ENCODE results near the gene KMT2B. TPM values are rescaled to one million over a fixed set of nuclear protein-coding genes. Genes with fewer than 3 reads are reported as not detected.
"Not testable (repeated sequence)": the region's sequence is repeated elsewhere in the genome, so short reads cannot be mapped to it uniquely, and the experiment has no call there.

The KMT2B gene
- total and polyA plus RNA-seq, 5 experiments from 2014 or later: 0.60 to 79.2 (median 2.8) TPM

DNA sequence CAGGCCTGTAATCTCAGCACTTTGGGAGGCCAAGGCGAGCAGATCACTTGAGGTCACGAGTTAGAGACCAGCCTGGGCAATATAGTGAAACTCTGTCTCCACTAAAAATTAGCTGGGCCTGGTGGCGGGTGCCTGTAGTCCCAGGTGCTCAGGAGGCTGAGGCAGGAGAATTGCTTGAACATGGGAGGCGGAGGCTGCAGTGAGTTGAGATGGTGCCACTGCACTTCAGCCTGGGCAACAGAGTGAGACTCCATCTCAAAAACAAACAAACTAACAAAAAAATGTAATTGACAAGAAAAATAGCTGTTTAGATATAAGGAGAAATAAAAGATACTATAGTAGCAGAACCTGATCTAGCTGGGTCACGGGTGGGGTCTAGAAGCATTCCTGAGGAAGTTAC, 54.6 kb downstream of the KMT2B start:
- not testable (repeated sequence) for H3K27ac Mint-ChIP-seq, H3K36me3 Mint-ChIP-seq, H3K9me3 Mint-ChIP-seq, ATAC-seq, H3K27me3 Mint-ChIP-seq, H3K4me3 Mint-ChIP-seq, DNase-seq
- H3K4me1 Mint-ChIP-seq: peaks cover 11 to 23% (median 20%) of the 10 kb centered on the region in 4 donors
- POLR2A ChIA-PET: interaction anchor here (2.1 kb wide), 1 partner anchor 27 kb away, joined by 5 read pairs; the partner anchor contains the start of genes PSENEN and U2AF1L4

DNA sequence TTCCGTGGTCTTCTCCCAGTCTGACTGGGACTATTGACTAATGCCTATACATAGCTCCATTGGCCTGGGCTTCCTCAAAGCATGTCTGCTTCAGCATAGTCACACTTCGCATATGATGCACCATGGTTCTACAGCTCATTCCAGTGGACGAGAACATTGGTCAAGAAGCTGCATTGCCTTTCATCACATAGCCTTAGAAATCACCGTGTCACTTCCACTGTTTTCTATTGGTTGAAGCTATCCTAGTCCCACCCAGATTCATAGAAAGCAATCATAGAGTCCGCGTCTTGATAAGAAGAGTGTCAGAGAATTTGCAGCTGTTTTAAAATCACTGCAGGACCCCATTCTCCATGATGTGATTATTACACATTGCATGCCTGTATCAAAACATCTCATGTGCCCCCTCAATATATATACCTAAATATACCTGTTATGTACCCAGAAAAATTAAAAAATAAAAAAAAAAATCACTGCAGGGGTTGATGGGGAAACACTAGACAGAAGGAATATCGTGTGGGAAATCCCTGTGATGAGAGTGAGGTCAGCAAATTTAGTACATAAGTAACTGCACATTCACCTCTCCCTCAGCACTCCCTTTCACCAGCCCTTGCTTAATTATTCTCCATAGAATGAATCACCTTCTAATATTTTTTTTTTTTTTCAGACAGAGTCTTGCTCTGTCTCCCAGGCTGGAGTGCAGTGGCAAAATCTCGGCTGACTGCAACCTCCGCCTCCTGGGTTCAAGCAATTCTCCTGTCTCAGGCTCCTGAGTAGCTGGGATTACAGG, 55.4 kb downstream of the KMT2B start:
- POLR2A ChIA-PET: interaction anchor here (2.1 kb wide), 1 partner anchor 28 kb away, joined by 5 read pairs; the partner anchor contains the start of genes PSENEN and U2AF1L4
- Mint-ChIP-seq H3K27me3 (no peaks in the 10 kb centered on the region), H3K4me3 (no peak overlapping the region), H3K9me3 (no peaks in the 10 kb centered on the region), H3K36me3 (peaks cover 0 to 8% (median 3%) of the 10 kb centered on the region in 3 donors), H3K27ac (peak overlapping the region in 1 of 10 donors; percentile 66), H3K4me1 (peaks cover 11 to 23% (median 20%) of the 10 kb centered on the region in 4 donors)
- DNase-seq: no peak
- no peak for ATAC-seq

DNA sequence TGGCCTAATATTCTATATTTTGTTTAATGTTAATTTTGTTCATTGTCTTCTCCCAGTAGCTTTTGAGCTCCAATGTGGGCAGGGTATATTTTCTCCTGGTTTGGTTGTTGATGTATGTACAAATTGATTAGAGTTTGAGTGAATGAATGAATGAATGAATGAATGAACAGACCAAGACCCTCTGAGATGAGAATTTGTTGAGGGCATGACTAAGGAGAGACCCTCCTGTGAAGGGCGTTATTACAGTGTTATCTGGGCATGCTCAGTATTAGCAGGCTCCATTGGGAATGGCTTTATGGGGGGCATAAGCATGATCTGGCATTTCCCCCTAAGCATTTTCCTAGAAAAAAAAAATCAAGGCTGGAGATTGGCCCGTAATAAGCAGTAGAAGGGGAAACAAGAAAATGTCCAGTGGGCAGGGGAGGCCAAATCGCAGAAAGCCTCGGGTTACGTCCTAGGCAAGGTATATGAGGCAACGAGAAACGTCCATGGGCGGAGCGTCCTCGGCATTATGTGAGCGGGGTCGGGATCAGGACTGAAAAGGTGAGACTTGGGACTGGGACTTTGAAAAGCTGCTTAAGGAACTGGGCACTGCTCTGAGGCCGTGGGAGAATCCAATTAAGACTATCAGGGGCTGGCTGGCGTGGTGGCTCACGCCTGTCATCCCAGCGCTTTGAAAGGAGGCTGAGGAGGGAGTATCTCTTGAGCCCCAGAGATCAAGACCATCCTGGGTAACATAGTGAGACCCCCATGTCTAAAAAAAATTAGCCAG, 56.7 kb downstream of the KMT2B start:
- H3K27ac Mint-ChIP-seq: peak overlapping the region in 4 of 10 donors; percentile 65 to 80 (median 74)
- peaks cover 0 to 3% (median 2%) of the 10 kb centered on the region in 3 donors for H3K36me3 Mint-ChIP-seq
- peak overlapping the region; percentile 74 to 90 (median 87) for H3K4me3 Mint-ChIP-seq
- no peak for DNase-seq
- no peaks in the 10 kb centered on the region for H3K27me3 Mint-ChIP-seq
- no peak for ATAC-seq
- no peaks in the 10 kb centered on the region for H3K9me3 Mint-ChIP-seq
- POLR2A ChIA-PET: no interaction called here
- H3K4me1 Mint-ChIP-seq: peaks cover 6 to 23% (median 18%) of the 10 kb centered on the region in 4 donors

DNA sequence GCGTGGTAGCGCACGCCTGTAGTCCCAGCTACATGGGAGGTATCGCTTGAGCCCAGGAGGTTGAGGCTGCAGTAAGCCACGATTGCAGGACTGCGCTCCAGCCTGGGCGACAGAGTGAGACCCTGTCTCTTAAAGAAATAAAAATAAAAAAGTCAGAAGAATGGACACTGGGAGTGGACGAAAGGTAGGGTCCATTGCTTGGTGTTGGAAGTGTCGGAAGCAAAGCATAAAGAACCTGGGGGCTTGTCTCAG, 57.2 kb downstream of the KMT2B start:
- H3K27ac Mint-ChIP-seq: peak overlapping the region in 7 of 10 donors; percentile 10 to 75 (median 65)
- H3K36me3 Mint-ChIP-seq: peaks cover 0 to 2% (median 0%) of the 10 kb centered on the region in 3 donors
- no peak for ATAC-seq
- H3K4me3 Mint-ChIP-seq: peak overlapping the region; percentile 74 to 90 (median 87)
- POLR2A ChIA-PET: no interaction called here
- no peak for DNase-seq
- H3K4me1 Mint-ChIP-seq: peaks cover 8 to 23% (median 18%) of the 10 kb centered on the region in 4 donors
- no peaks in the 10 kb centered on the region for H3K27me3 Mint-ChIP-seq
- no peaks in the 10 kb centered on the region for H3K9me3 Mint-ChIP-seq

DNA sequence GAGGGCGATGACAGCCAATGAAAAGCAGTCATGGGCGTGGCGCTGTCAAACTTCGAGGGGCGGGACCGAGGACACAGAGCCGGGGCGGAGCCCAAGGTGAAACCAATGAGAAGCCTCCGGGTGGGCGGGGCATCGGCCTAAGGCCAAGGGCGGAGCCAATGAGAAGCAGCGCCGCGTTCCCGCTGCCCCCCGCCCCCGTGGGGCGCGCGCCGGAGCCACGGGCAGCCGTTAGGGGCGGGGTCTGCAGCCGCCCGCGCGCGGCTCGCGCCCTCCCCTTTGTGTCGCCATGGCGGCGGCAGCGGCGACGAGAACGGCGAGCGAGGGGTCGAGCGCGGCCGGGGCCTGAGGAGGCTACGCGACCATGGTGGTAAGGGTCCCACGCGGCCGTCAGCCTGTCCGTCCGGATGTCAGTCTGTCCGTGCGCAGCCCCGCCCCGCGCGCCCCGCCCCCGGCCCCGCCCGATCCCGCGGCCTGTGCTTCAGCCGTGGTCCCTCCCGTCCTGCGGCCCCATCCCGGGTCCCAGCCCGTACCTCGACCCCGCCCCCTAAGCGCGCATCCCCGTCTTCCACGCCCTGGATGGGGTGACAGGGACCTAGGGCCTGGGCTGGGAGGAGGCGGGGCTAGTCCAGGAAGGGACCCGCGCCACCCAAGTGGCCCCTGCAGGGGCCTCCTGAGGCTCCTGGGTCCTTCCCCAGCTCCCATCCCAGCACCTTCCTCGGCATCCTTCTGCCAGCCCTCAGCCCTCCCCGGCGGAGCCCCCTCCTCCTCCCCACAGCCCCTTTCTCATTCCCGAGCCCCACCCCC, 57.7 kb downstream of the KMT2B start, which contains the start of gene ARHGAP33:
Gene ARHGAP33 (plus strand): TSS at position 267 of the 804 bp plus-strand sequence. CDS start 95 bp downstream, at position 362.
- H3K4me1 Mint-ChIP-seq: peaks cover 8 to 23% (median 18%) of the 10 kb centered on the region in 4 donors
- peak within 1 kb of the TSS; percentile 74 to 90 (median 87) for H3K4me3 Mint-ChIP-seq
- no peaks in the 10 kb centered on the region for H3K27me3 Mint-ChIP-seq
- peaks cover 0 to 2% (median 0%) of the 10 kb centered on the region in 3 donors for H3K36me3 Mint-ChIP-seq
- ATAC-seq (peak; percentile 94 to 98), DNase-seq (peak; percentile 93 to 99 (median 98))
- POLR2A ChIA-PET: no interaction called here
- H3K27ac Mint-ChIP-seq: peak within 1 kb of the TSS in 8 of 10 donors; percentile 10 to 80 (median 70)
- H3K9me3 Mint-ChIP-seq: no peaks in the 10 kb centered on the region

DNA sequence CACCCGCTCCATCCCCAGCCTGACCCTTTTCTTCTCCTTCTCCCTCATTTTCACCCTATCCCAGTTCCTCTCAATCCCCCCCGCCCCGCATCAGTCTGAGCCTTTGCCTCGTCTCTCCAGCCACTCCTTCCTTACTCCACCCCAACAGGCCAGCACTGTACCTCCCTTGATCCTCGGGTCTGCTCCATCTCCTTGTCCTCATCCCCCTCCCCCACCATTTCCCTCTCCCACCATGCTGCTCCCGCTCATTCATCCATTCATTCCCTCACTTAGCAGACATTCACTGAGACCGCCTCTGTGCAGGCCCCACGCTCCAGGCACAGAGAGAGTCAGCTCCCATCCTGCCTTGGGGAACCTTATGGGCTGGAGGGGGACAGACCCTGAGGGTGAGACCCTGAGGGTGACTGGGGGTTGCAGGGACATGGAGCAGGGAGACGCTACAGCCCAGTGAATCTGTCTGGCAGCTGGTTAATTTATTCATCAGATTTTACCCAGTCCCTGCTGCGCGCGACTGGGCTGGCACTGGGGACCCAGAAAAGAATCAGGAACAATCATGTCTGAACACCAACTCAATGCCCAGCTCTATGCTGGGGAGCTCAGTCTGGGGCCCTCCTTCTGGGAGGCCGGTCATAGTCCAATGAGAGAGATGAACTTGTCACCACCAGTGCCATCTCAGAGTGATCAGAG, 58.4 kb downstream of the KMT2B start:
- Mint-ChIP-seq H3K27me3 (no peaks in the 10 kb centered on the region), H3K9me3 (no peaks in the 10 kb centered on the region), H3K36me3 (peaks cover 0 to 2% (median 2%) of the 10 kb centered on the region in 3 donors), H3K4me3 (peak overlapping the region; percentile 64 to 88 (median 76)), H3K27ac (peak overlapping the region in 2 of 10 donors; percentile 29 to 68), H3K4me1 (peaks cover 8 to 23% (median 18%) of the 10 kb centered on the region in 4 donors)
- ATAC-seq (no peak), DNase-seq (no peak)
- POLR2A ChIA-PET: interaction anchor here (0.6 to 1.0 kb wide), 3 partner anchors 14 to 83 kb away, joined by 3 to 5 read pairs (median 5); partner anchors contain the start of gene IGFLR1

DNA sequence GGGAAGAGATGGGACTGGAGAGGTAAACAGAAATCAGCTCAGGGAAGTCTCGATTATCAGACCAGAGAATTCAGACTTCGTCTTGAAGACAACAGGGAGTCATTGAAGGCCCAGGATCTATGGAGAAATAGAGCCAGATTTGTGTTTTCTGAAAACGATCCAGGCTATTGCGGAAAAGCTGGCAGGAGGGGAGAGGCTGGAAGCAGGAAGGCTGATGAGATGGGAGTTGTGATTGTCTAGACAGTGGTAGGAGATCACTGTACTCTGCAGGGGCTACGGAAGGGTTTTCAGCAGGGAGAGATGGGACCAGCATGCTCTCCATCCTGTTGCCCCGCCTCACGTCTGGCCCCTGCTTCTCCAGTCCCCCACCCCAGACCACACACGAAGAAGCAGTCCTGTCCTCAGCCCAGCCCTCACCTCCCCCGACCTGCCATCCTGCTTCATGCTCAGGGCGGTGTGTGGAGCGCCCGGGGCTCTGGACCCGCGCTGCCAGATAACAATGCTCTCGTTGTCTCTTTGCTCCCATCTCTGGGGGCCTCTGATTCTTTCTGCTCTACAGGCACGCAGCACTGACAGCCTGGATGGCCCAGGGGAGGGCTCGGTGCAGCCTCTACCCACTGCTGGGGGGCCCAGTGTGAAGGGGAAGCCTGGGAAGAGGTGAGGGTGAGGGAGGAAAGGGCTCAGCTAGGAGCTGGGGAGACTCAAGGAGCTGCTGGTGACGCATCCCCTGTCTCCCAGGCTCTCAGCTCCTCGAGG, 59.5 kb downstream of the KMT2B start:
- Mint-ChIP-seq H3K27ac (peak overlapping the region in 3 of 10 donors; percentile 5 to 52 (median 18)), H3K27me3 (no peaks in the 10 kb centered on the region), H3K4me1 (peaks cover 8 to 23% (median 18%) of the 10 kb centered on the region in 4 donors), H3K9me3 (no peaks in the 10 kb centered on the region), H3K4me3 (peak overlapping the region; percentile 26 to 88 (median 71)), H3K36me3 (peaks cover 0 to 2% (median 2%) of the 10 kb centered on the region in 3 donors)
- ATAC-seq: no peak
- DNase-seq: no peak
- POLR2A ChIA-PET: interaction anchor here (0.6 to 1.0 kb wide), 3 partner anchors 15 to 84 kb away, joined by 3 to 5 read pairs (median 5); partner anchors contain the start of gene IGFLR1

DNA sequence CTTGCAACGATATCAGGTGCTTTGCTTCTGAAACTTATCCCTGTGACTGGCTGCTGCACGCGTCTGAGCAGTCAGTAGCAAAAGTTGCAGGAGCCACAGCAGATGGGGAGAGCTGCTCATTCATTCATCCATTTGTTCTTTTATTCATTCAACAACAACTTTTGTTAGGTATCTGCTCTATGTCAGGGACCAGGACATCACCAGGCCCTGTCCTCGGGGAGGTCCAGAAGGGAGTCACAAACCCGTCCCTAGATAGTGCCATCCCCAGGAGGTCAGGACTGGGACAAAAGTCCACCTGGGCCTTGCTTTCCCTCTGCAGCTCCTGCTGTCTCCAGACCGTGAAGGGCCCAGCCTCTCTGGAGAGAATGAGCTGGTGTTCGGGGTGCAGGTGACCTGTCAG, 60.2 kb downstream of the KMT2B start:
- DNase-seq (no peak), ATAC-seq (no peak)
- H3K27me3 Mint-ChIP-seq: no peaks in the 10 kb centered on the region
- H3K4me1 Mint-ChIP-seq: peaks cover 8 to 23% (median 18%) of the 10 kb centered on the region in 4 donors
- H3K27ac Mint-ChIP-seq: no peak overlapping the region
- peak overlapping the region in 4 of 10 donors; percentile 26 to 73 (median 46) for H3K4me3 Mint-ChIP-seq
- peaks cover 0 to 2% (median 2%) of the 10 kb centered on the region in 3 donors for H3K36me3 Mint-ChIP-seq
- H3K9me3 Mint-ChIP-seq: no peaks in the 10 kb centered on the region
- POLR2A ChIA-PET: no interaction called here

DNA sequence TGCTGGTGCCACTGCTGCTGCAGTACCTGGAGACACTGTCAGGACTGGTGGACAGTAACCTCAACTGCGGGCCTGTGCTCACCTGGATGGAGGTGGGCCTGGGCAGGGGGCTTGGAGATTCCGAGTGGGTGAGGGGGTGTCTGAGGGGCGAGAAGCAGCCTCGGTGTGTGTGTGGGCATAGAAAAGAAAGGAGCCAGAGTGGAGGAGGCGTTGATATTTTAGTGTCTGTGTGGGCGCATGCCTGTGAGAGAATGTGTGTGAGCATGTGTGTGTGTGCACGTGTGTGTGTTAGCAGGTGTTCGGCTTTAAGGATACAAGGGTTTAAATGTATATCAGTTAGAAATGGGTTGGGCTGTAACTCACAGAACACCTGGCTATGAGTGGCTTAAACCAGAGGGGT, 61.2 kb downstream of the KMT2B start:
- Mint-ChIP-seq H3K27me3 (no peaks in the 10 kb centered on the region), H3K27ac (no peak overlapping the region), H3K4me1 (peaks cover 8 to 23% (median 18%) of the 10 kb centered on the region in 4 donors), H3K9me3 (no peaks in the 10 kb centered on the region), H3K36me3 (peaks cover 0 to 2% (median 2%) of the 10 kb centered on the region in 3 donors), H3K4me3 (peak overlapping the region in 1 of 10 donors; percentile 4)
- ATAC-seq: no peak
- POLR2A ChIA-PET: no interaction called here
- no peak for DNase-seq

DNA sequence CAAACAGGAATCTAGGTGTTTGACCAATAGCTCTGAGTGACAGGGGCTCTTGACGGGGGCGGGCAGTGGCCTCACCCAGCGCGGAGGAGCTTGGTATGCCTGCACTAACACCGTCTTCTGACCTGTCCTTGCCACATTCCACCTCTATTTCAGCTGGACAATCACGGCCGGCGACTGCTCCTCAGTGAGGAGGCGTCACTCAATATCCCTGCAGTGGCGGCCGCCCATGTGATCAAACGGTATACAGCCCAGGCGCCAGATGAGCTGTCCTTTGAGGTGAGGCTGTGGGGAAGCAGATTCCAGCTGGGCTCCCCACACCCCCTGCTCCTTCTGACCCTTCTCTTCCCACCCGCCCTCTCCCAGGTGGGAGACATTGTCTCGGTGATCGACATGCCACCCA, 62.3 kb downstream of the KMT2B start:
- Mint-ChIP-seq H3K4me1 (peaks cover 8 to 14% (median 11%) of the 10 kb centered on the region in 4 donors), H3K36me3 (peaks cover 0 to 2% (median 2%) of the 10 kb centered on the region in 3 donors), H3K9me3 (no peaks in the 10 kb centered on the region), H3K27ac (no peak overlapping the region), H3K4me3 (peak overlapping the region in 1 of 10 donors; percentile 34), H3K27me3 (no peaks in the 10 kb centered on the region)
- no peak for ATAC-seq
- POLR2A ChIA-PET: interaction anchor here (0.6 kb wide), 1 partner anchor 106 kb away, joined by 5 read pairs; no protein-coding TSS in a partner anchor
- no peak for DNase-seq

DNA sequence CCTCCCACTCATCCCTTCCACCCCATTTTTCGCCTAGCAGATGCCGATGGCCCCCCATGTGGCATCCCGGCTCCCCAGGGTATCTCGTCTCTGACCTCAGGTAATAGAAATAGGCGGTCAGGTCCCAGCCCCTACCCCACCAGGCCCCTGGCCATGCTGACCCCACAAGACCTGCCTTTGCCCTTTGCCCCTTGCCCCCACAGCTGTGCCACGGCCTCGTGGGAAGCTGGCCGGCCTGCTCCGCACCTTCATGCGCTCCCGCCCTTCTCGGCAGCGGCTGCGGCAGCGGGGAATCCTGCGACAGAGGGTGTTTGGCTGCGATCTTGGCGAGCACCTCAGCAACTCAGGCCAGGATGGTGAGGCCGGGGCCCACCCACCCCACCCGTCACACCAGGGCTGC, 62.9 kb downstream of the KMT2B start:
- ATAC-seq: no peak
- H3K36me3 Mint-ChIP-seq: peaks cover 0 to 2% (median 2%) of the 10 kb centered on the region in 3 donors
- POLR2A ChIA-PET: interaction anchor here (0.6 kb wide), 1 partner anchor 107 kb away, joined by 5 read pairs; no protein-coding TSS in a partner anchor

More for the DNA sequence above, 62.9 kb downstream of the KMT2B start:
- Mint-ChIP-seq H3K9me3 (no peaks in the 10 kb centered on the region), H3K27me3 (no peaks in the 10 kb centered on the region), H3K4me1 (peaks cover 6 to 14% (median 10%) of the 10 kb centered on the region in 4 donors), H3K4me3 (no peak overlapping the region), H3K27ac (no peak overlapping the region)
- DNase-seq: no peak

Data from naive thymus-derived CD8-positive, alpha-beta T cell (primary cell).